Pons (tissue), 1 donor: ENCODE measurements around the gene PSAT1.

ENCODE experiments used
- DNase-seq: peaks from one replicate; pipeline ENCODE4 v3.0.0-alpha.2; 2016; ENCODE audit warnings: low spot score

PSAT1 gene

GRCh38 chr9:78316166-78316892 lies 19.4 kb downstream of the PSAT1 start:
- no peak for DNase-seq

DNA sequence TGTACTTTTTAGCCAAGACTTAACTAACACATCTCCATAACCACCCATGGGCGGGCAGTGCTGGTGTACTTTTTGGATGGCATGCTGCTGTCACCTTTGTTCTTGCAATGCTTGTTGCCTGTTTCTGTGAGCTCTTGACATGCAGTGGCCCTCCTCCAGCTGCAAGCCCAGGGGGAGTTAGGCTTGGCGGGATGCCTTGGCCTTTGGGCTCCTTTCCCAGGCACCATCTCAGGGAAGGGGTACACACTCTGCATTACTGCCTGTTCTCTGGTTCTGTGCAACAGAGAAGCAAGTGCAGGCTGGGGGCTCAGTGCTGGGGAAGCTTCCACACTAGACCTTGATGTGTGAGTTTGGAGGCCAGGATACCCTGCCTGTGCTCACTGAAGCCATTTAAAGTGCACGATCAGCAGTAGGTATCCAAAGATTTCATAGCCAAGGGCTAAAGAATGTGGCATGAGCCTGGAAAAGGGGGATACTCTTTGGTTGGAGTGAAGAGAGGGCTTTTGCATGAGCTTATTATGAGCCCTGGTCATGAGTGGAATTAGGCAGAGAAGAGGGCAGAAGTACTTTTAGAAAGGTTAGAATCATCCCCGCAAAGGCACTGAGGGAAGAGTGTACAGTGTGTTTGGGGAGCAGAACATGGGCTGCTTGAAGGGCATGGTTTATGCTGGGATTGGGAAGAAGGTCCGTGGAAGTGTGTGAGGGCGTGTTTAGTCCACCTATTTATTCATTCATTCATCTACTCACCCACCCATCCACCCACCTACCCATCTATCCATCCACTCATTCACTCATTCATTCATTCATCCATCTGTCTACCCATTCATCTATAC lies 22.5 kb downstream of the PSAT1 start:
- DNase-seq: peak; percentile 35

- DNase-seq: no peak
Measured at GRCh38 chr9:78320030-78320693, 23.2 kb downstream of the PSAT1 start.

DNA sequence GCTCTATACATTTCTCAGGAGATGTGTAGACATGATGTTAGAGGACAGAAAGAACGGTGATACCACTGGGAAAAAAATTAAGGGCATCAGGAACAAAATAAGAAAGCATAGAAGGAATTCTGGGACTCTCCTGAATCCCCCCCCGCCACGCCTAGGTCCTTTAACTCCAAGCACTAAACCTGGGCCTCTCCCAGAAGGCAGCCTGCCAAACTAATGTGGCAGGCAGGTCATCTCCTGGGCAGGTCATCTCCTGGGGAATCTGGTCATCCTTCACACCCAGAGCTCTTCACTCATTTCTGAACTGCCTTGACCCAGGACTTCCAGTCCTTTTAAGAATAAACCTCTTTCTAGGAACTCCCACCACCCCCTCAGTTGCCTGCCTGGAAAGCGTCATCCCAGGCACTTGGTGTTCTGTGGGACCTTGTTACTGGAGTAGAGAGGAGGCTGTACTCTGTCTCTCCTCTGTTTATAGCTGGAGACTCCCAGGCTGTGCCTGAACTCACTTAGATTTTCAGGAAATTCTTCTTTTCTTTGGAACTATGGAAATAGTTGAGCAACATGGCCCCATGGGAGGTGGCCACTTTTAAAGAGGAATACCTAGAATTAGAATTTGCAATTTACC lies 24.1 kb downstream of the PSAT1 start:
- no peak for DNase-seq

DNA sequence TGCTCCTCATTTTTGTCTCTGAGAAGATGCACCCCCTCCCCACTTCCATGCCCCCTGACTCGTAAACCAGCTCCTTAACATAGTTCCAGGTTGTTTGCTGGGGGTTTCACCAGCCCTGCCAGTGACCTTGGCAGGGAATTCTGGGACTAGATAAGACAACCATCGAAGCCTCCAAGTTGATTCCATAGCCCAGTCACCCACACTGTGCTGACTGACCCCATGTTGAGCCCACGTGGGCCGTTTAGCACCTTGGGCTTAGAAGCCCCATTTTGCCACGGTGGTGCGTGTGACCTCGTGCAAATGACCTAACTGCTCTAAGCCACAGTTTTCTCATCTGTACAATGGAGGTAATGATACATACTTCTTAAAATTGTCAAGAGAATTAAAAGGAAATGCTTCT lies 24.6 kb downstream of the PSAT1 start:
- no peak for DNase-seq

DNA sequence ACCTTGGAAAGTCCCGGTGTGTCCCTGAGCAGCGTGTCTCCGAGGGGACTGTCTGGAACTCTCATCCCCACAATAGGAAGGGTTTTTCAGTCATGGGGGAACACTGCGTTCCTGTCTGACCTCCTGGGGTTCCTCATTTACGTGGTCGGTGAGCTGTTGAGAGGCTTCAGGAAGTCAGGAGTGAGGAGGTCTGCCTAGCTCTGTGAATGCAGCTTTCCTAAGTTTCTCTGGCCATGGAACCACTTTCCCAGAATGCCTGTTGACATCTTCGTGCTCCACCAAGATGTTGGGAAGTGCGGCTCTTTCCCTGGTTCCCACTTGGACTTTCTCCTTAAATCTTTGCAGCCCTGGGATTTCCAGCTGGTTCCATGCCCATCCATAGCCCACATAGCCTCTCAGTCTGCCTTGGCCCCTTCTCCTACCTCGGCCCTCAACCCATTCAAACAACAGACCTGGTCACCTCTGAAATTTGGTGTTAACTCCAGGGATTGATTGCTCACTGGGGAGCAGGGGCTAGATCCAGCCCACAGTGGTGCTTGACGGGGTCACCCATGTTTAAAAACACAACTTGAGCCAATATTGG lies 27.2 kb downstream of the PSAT1 start:
- no peak for DNase-seq

DNA sequence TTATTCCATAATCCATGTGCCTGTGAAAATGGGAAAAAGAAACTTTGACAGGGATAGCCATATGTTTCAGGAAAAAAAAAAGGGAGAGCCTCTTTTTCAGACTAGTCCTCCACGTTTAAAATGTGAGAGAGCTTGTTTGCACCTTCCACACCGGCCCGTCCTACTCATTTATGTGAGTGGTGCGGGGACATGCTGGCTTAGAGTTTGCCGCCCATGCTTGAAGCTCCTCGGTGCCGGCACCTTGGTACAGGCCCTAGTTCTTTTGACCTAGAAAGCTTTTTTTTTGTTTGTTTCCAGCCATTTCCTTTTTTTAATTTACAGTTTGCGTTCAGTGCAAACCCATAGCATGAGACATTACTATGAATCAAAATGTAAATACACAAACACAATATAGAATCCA lies 27.8 kb downstream of the PSAT1 start:
- DNase-seq: no peak

DNA sequence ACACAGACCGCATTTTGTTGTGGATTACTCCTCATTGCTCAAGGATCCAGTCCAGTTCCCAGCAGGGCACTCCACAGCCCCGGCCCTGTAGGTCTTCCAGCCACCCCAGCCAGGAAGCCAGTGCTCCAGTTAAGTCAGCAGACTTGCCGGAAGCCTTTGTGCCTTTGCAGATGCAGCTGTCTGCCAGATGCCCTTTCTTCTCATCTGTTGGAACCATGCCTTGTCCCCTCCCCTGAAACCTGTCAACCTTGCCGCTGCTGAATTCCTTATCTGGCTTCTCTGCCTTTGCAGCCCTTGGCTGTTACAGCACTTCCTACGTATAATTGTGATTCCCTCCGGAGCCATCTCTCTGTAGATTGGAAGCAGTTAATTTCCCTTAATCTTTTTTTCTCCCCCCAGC lies 28.4 kb downstream of the PSAT1 start:
- DNase-seq: peak; percentile 26

- no peak for DNase-seq
Measured at GRCh38 chr9:78325846-78326360, 29.0 kb downstream of the PSAT1 start.

DNA sequence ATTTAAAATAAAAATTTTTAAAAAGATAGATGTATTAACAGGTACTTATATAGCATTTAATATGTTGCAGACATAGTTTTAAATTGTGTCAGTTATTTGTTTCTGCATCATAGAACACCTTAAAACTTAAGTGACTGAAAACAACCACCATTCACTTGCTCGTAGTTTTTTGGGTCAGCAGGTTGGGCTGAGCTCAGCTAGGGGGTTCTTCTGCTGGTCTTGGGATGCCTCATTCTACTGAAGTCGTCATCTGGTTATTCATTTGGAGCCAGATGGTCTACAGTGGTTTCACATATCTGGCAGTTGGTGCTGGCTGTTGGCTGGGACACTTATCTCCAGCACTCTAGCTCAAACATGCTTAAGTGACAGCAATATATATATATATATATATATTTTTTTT lies 29.6 kb downstream of the PSAT1 start:
- DNase-seq: no peak

DNA sequence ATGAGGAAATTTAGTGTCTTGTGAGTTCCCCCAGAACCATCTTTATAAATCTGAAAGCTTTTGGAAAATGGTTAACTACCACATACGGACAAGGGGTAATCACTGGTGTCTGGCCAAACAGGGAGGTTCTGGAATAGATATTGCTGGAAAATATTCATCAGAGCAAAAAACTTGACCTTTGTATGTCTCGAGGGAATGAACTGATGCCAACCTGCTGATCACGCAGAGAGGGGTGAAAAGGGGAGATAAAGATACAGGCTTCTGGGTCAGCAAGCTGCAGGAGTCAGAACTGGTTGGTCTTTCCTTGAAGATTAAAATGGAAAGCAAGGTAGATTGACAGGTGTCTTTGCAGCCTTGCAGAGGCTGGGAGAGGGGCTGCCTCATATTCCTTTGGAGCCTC lies 35.5 kb downstream of the PSAT1 start:
- DNase-seq: no peak

DNA sequence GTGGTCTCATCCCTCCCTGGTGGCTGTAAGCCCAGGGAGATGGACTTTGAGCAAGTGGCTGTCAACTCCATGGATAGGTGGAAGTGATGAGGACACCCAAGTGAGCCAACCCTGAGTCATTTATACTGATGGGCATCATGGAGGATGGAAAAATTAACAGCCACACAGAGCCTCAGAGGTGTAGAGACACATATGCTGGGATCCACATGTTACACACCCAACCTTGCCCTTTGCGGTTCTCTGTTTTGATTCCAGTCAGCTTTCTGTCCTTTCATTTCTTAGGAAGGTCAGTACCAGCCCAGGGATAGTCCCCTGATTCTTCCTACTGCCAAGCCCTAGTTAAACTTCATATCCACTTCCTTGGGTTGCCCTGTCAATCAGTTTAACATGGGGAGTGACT lies 51.9 kb downstream of the PSAT1 start:
- DNase-seq: no peak

DNA sequence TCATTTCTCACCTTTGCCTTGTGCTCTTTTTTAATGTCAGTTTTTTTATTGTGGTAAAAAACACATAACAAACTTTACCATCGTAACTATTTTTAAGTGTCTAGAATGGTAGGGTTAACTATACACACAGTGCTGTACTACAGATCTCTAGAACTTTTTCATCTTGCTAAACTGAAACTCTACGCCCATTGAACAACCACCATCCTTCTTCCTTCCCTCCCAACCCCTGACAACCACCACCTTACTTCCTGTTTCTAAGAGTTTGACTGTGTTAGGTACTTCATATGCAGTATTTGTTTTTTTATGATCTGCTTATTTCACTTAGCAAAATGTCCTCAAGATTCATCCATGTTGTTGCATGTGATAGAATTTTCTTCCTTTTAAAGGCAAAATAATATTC lies 54.9 kb downstream of the PSAT1 start:
- no peak for DNase-seq

GRCh38 chr9:78354324-78354973 lies 57.5 kb downstream of the PSAT1 start:
- DNase-seq: no peak

DNA sequence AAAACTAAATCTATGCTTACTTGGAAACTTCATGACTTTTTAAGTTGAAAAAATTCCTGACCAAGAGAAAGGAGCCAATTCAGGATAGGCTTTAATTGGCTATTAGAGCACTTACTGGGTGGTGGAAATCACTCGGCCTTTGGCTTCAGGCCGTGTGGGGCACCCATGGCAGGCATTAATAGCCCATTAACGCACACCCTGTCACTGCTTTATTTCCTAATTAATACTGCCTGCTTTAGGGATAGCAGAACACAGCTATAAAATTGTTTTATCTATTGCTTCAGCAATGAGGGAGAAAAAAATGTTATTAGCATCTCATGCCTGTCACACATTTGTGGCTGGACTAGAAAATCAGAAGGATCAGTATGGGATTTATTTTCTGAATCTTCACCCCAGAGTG lies 58.1 kb downstream of the PSAT1 start:
- DNase-seq: no peak

DNA sequence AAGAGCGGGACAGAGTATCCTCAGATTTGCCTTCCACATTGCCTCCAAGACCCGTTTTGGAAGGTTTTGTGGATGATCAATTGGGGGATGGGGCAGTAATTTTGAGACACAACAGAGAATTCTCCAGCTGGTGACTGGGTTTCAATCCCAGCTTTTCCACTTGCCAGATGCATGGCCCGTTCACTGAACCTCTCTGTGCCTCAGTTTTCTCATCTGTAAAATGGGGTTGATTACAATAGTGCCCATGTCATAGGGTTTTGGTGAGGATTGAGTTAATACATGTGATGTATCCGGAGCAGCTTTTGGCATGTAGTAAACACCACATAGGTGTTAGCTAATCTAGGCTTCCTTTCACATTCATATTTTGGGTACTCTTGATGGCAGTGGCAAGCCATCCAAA lies 59.7 kb downstream of the PSAT1 start:
- DNase-seq: no peak

DNA sequence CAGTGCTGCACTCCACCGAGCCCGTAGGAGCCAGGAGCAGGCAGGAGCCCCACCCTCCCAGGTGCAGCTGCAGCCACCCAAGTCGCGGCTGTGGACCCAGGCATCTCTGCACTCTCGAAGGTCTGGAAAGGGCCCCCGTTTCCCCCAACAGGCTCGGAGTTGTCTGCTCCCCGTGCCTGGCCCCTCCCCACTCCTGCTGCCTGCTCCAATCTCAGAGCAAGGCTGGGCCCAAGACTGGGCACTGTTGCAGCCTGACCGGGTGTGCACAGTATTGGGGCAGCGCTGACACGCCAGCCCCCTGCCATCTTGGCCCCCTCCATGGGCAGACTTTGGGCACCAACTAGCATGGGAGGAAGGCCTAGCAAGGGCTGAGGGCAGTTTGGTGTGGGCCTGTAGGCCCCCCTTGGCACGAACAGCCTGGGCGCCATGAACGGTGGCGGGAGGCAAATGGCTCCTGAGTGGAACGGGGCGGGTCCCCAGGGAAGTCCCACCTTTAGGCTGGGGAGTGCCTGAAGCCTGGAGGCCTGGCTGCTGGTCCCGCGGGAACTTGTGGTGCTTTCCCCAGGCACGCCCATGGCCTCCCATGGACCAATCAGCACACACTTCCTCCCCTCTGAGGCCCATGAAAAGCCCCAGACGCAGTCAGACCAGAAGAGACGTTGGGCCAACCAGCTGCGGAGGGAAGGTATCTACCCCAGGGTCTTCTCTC lies 60.4 kb downstream of the PSAT1 start:
- DNase-seq: no peak

DNA sequence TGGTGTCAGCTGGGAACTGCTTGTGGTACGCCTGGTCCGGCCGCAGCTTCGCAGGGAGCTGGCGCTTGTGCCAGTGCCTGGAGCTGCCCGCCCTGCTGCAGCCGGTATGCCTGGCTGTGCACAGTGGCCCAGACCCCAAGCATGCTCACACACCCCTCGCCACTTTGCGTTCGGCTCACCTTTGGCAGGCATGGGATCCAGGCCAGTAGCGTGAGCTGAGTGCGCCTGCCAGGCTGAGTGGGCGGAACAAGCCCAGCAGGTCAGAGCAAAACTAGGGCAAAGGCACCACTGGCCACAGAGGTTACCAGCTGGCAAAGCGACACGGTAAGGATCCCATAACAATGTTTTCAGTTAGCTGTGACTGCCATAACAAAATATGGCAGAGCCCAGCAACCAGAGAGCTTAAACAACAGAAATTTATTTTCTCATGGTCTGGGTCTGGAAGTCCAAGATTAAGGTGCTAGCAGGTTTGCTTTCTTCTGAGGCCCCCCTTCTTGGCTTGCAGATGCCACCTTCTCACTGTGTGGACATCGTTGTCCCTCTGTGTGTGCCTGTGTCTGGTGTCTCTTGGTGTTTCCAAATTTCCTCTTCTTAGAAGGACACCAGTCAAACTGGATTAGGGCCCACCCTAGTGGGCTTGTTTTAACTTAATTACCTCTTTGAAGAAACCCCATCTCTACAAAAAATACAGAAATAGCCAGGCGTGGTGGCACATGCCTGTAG lies 61.6 kb downstream of the PSAT1 start:
- DNase-seq: no peak

- DNase-seq: no peak
Measured at GRCh38 chr9:78363221-78363620, 66.3 kb downstream of the PSAT1 start.
